ENCODE results near the gene KRT1.
A peak's percentile ranks its signal among the peaks of the same experiment; 100 is the strongest.
"Not testable (repeated sequence)": the region's sequence is repeated elsewhere in the genome, so short reads cannot be mapped to it uniquely, and the experiment has no call there.

Gene KRT1

GRCh38 chr12:52677671-52678070 lies 2.5 kb downstream of the KRT1 start:
- Mint-ChIP-seq H3K4me3 (no peak overlapping the region), H3K9me3 (no peaks in the 10 kb centered on the region), H3K27ac (no peak overlapping the region)

GRCh38 chr12:52677126-52677525 lies 3.1 kb downstream of the KRT1 start:
- ATAC-seq (no peak), DNase-seq (ENCODE audit: low spot score in 2 of 2) (no peak)
- Mint-ChIP-seq H3K27ac (no peak overlapping the region), H3K4me3 (no peak overlapping the region), H3K36me3 (peaks cover 7% of the 10 kb centered on the region), H3K4me1 (peaks cover 15% of the 10 kb centered on the region), H3K9me3 (no peaks in the 10 kb centered on the region)

More at GRCh38 chr12:52677671-52678070, 2.5 kb downstream of the KRT1 start:
- peaks cover 7% of the 10 kb centered on the region for H3K36me3 Mint-ChIP-seq
- peaks cover 15% of the 10 kb centered on the region for H3K4me1 Mint-ChIP-seq
- no peak for ATAC-seq
- no peak for DNase-seq (ENCODE audit: low spot score in 2 of 2)

GRCh38 chr12:52676163-52676562 lies 4.0 kb downstream of the KRT1 start:
- Mint-ChIP-seq H3K4me1 (peaks cover 10% of the 10 kb centered on the region), H3K9me3 (no peaks in the 10 kb centered on the region), H3K27ac (no peak overlapping the region), H3K36me3 (peaks cover 7% of the 10 kb centered on the region), H3K4me3 (no peak overlapping the region)
- ATAC-seq = no peak
- DNase-seq (ENCODE audit: low spot score in 2 of 2) = no peak

- Mint-ChIP-seq H3K9me3 (no peaks in the 10 kb centered on the region), H3K36me3 (peaks cover 7% of the 10 kb centered on the region), H3K27ac (no peak overlapping the region), H3K4me3 (no peak overlapping the region), H3K4me1 (peaks cover 5% of the 10 kb centered on the region)
- DNase-seq (ENCODE audit: low spot score in 2 of 2) (no peak), ATAC-seq (no peak)
Observed at GRCh38 chr12:52675301-52675701, 4.9 kb downstream of the KRT1 start.

GRCh38 chr12:52674433-52674775 lies 5.8 kb downstream of the KRT1 start:
- no peaks in the 10 kb centered on the region for H3K4me1 Mint-ChIP-seq
- no peaks in the 10 kb centered on the region for H3K9me3 Mint-ChIP-seq
- no peaks in the 10 kb centered on the region for H3K36me3 Mint-ChIP-seq
- no peak overlapping the region for H3K4me3 Mint-ChIP-seq
- DNase-seq (ENCODE audit: low spot score in 2 of 2) = no peak
- H3K27ac Mint-ChIP-seq = no peak overlapping the region
- ATAC-seq = no peak

- no peak for DNase-seq (ENCODE audit: low spot score in 2 of 2)
- no peak for ATAC-seq
- no peaks in the 10 kb centered on the region for H3K4me1 Mint-ChIP-seq
- no peak overlapping the region for H3K27ac Mint-ChIP-seq
- no peak overlapping the region for H3K4me3 Mint-ChIP-seq
- no peaks in the 10 kb centered on the region for H3K9me3 Mint-ChIP-seq
- no peaks in the 10 kb centered on the region for H3K36me3 Mint-ChIP-seq
Observed at GRCh38 chr12:52673713-52674432, 6.3 kb downstream of the KRT1 start.

GRCh38 chr12:52673217-52673616 lies 7.0 kb downstream of the KRT1 start:
- Mint-ChIP-seq H3K9me3 (no peaks in the 10 kb centered on the region), H3K4me1 (no peaks in the 10 kb centered on the region), H3K4me3 (no peak overlapping the region), H3K27ac (no peak overlapping the region), H3K36me3 (no peaks in the 10 kb centered on the region)
- no peak for DNase-seq (ENCODE audit: low spot score in 2 of 2)
- no peak for ATAC-seq

GRCh38 chr12:52672321-52672933 lies 7.8 kb downstream of the KRT1 start:
- no peak for DNase-seq (ENCODE audit: low spot score in 2 of 2)

GRCh38 chr12:52670961-52671360 lies 9.2 kb downstream of the KRT1 start:
- DNase-seq (ENCODE audit: low spot score in 2 of 2) (no peak), ATAC-seq (no peak)
- Mint-ChIP-seq H3K4me1 (no peaks in the 10 kb centered on the region), H3K9me3 (no peaks in the 10 kb centered on the region), H3K4me3 (no peak overlapping the region), H3K36me3 (no peaks in the 10 kb centered on the region), H3K27ac (no peak overlapping the region)

More at GRCh38 chr12:52672321-52672933, 7.8 kb downstream of the KRT1 start:
- H3K4me1 Mint-ChIP-seq = no peaks in the 10 kb centered on the region
- no peak overlapping the region for H3K27ac Mint-ChIP-seq
- H3K4me3 Mint-ChIP-seq = no peak overlapping the region
- peak; percentile 43 for ATAC-seq
- H3K36me3 Mint-ChIP-seq = no peaks in the 10 kb centered on the region
- no peaks in the 10 kb centered on the region for H3K9me3 Mint-ChIP-seq

- H3K9me3 Mint-ChIP-seq = no peaks in the 10 kb centered on the region
Observed at GRCh38 chr12:52670506-52670905, 9.7 kb downstream of the KRT1 start.

GRCh38 chr12:52669941-52670340 lies 10.3 kb downstream of the KRT1 start:
- not testable (repeated sequence) for H3K27ac Mint-ChIP-seq; H3K36me3 Mint-ChIP-seq; H3K4me1 Mint-ChIP-seq; ATAC-seq; H3K9me3 Mint-ChIP-seq; DNase-seq (ENCODE audit: low spot score in 2 of 2); H3K4me3 Mint-ChIP-seq

More at GRCh38 chr12:52670506-52670905, 9.7 kb downstream of the KRT1 start:
- H3K27ac Mint-ChIP-seq = no peak overlapping the region
- no peak for DNase-seq (ENCODE audit: low spot score in 2 of 2)
- ATAC-seq = no peak
- no peak overlapping the region for H3K4me3 Mint-ChIP-seq
- H3K36me3 Mint-ChIP-seq = no peaks in the 10 kb centered on the region
- no peaks in the 10 kb centered on the region for H3K4me1 Mint-ChIP-seq

GRCh38 chr12:52669426-52669825 lies 10.8 kb downstream of the KRT1 start:
- ATAC-seq (no peak), DNase-seq (ENCODE audit: low spot score in 2 of 2) (no peak)
- no peaks in the 10 kb centered on the region for H3K4me1 Mint-ChIP-seq
- H3K36me3 Mint-ChIP-seq = no peaks in the 10 kb centered on the region
- H3K4me3 Mint-ChIP-seq = no peak overlapping the region
- H3K9me3 Mint-ChIP-seq = no peaks in the 10 kb centered on the region
- no peak overlapping the region for H3K27ac Mint-ChIP-seq

GRCh38 chr12:52667931-52668330 lies 12.3 kb downstream of the KRT1 start:
- no peaks in the 10 kb centered on the region for H3K9me3 Mint-ChIP-seq
- ATAC-seq (no peak), DNase-seq (ENCODE audit: low spot score in 2 of 2) (no peak)
- H3K27ac Mint-ChIP-seq = no peak overlapping the region
- H3K4me1 Mint-ChIP-seq = no peaks in the 10 kb centered on the region
- no peak overlapping the region for H3K4me3 Mint-ChIP-seq
- H3K36me3 Mint-ChIP-seq = no peaks in the 10 kb centered on the region

GRCh38 chr12:52667509-52667908 lies 12.7 kb downstream of the KRT1 start:
- DNase-seq (ENCODE audit: low spot score in 2 of 2) (no peak), ATAC-seq (no peak)
- Mint-ChIP-seq H3K9me3 (no peaks in the 10 kb centered on the region), H3K4me1 (peaks cover 2% of the 10 kb centered on the region), H3K36me3 (no peaks in the 10 kb centered on the region), H3K4me3 (no peak overlapping the region), H3K27ac (no peak overlapping the region)

GRCh38 chr12:52666471-52666870 lies 13.7 kb downstream of the KRT1 start:
- no peak overlapping the region for H3K4me3 Mint-ChIP-seq
- no peak overlapping the region for H3K27ac Mint-ChIP-seq
- peaks cover 12% of the 10 kb centered on the region for H3K4me1 Mint-ChIP-seq
- DNase-seq (ENCODE audit: low spot score in 2 of 2) (no peak), ATAC-seq (no peak)
- no peaks in the 10 kb centered on the region for H3K36me3 Mint-ChIP-seq
- no peaks in the 10 kb centered on the region for H3K9me3 Mint-ChIP-seq

GRCh38 chr12:52663420-52663819 lies 16.8 kb downstream of the KRT1 start:
- no peak overlapping the region for H3K4me3 Mint-ChIP-seq
- no peaks in the 10 kb centered on the region for H3K9me3 Mint-ChIP-seq
- H3K36me3 Mint-ChIP-seq = no peaks in the 10 kb centered on the region
- no peak overlapping the region for H3K27ac Mint-ChIP-seq
- peaks cover 12% of the 10 kb centered on the region for H3K4me1 Mint-ChIP-seq
- no peak for DNase-seq (ENCODE audit: low spot score in 2 of 2)
- no peak for ATAC-seq
